OCI-LY1 (cell line): ENCODE results near the gene TIMM23.

Experiments
- EZH2 ChIP-seq: fragments of 200-600 bp; sonication (generic), shearing (Covaris generic); IDR thresholded peaks from 2 replicates; pipeline ENCODE4 v1.8.0; 2017; ENCODE audit warnings: borderline replicate concordance, mixed run types, mild to moderate bottlenecking, antibody characterized with exemption, low read length, moderate library complexity, mixed read lengths
- TF ChIP-seq, protein P1 (sequence below): fragments of 200-600 bp; sonication (generic), shearing (Covaris generic); IDR thresholded peaks from 2 replicates; pipeline ENCODE4 v1.5.1; 2017; ENCODE audit warnings: mild to moderate bottlenecking, antibody characterized with exemption, low read length, moderate library complexity, mixed read lengths

DNA sequence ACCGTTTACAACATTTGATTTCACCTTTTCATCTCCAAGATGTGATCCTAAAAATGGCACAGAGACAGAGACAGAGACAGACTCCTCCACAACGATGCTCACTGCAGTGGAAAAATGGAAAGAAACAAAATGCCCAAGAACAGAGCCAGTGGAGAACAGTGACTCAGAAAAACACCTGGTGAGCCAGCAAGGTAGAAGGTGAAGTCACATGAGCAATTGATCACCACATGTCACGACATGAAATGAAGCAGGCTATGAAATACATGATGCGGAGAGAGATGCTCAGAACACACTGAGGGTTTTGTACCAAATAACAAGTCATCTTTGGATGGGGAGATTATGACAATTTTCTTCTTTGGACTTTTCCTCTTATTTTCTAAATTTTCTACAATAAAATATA, 70.2 kb downstream of the TIMM23 start:
- TF ChIP-seq, protein P1, sequence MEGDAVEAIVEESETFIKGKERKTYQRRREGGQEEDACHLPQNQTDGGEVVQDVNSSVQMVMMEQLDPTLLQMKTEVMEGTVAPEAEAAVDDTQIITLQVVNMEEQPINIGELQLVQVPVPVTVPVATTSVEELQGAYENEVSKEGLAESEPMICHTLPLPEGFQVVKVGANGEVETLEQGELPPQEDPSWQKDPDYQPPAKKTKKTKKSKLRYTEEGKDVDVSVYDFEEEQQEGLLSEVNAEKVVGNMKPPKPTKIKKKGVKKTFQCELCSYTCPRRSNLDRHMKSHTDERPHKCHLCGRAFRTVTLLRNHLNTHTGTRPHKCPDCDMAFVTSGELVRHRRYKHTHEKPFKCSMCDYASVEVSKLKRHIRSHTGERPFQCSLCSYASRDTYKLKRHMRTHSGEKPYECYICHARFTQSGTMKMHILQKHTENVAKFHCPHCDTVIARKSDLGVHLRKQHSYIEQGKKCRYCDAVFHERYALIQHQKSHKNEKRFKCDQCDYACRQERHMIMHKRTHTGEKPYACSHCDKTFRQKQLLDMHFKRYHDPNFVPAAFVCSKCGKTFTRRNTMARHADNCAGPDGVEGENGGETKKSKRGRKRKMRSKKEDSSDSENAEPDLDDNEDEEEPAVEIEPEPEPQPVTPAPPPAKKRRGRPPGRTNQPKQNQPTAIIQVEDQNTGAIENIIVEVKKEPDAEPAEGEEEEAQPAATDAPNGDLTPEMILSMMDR, result no peak
- no peak for TF ChIP-seq EZH2
